Body of pancreas (tissue), 4 donors: ENCODE results near the gene TRPV2.

Experiments used
- POLR2A ChIP-seq, 3 donors: fragments of 450-650 bp; IDR thresholded peaks; one replicate each; pipeline ENCODE4 v1.6.1; 2016; ENCODE audit warnings: antibody characterized with exemption in 3 of 3, mild to moderate bottlenecking in 2 of 3
- TF ChIP-seq, protein P1 (sequence below), 7 experiments: fragments of 450-650 bp in 4 of 7; fragments of 200-600 bp in 3 of 7; sonication (generic) in 3 of 7; IDR thresholded peaks; one replicate each; pipeline ENCODE4 v1.5.1; 2016 to 2019; ENCODE audit warnings: antibody characterized with exemption in 7 of 7

DNA sequence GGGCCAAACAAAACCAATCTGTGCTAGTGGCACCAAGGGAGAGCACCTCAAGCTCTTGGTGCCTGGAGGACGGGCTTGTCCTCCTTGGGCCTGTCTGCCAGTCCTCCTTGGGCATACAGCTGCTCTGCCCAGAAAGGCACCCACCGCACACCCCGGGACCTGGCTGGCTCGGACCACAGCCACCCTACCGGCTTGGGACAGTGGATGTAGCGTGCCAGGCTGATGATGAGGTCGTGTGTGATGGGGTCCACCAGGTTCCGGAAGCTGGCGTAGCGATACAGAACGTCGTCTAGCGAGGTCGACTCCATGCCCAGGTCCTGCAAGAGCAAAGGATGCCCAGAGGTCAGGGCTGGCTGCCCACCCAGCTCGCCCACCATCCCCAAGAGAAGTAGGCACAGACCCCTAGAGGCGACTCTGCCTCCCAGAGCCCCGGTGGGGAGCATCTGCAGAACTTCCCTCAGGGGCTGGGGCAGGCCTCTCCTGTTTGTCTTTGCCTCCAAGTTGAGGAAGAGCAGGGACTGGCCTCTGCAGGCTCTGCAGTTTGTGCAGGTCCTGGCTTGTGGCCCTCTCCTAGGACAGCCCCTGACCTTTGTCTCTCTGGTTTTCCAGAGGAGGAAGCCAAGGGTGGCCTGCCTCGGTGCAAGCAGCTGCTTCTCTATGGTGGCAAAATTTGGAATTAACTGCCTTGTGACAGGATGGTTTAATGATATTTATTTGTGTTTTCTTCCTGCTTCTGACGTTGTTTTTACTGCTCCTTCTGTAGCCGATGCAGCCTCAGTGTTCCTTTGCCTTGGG, 46.9 kb downstream of the TRPV2 start:
- TF ChIP-seq, protein P1, sequence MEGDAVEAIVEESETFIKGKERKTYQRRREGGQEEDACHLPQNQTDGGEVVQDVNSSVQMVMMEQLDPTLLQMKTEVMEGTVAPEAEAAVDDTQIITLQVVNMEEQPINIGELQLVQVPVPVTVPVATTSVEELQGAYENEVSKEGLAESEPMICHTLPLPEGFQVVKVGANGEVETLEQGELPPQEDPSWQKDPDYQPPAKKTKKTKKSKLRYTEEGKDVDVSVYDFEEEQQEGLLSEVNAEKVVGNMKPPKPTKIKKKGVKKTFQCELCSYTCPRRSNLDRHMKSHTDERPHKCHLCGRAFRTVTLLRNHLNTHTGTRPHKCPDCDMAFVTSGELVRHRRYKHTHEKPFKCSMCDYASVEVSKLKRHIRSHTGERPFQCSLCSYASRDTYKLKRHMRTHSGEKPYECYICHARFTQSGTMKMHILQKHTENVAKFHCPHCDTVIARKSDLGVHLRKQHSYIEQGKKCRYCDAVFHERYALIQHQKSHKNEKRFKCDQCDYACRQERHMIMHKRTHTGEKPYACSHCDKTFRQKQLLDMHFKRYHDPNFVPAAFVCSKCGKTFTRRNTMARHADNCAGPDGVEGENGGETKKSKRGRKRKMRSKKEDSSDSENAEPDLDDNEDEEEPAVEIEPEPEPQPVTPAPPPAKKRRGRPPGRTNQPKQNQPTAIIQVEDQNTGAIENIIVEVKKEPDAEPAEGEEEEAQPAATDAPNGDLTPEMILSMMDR (IDR thresholded peaks at IDR 0.05), result no peak
- no peak for TF ChIP-seq POLR2A (IDR thresholded peaks at IDR 0.05)
